ENCODE results near the gene PFN3.
A peak's percentile ranks its signal among the peaks of the same experiment; 100 is the strongest.

PFN3 gene, protein sequence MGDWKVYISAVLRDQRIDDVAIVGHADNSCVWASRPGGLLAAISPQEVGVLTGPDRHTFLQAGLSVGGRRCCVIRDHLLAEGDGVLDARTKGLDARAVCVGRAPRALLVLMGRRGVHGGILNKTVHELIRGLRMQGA

GRCh38 chr5:177399997-177400868 is at the start of gene PFN3:
TSS of gene PFN3 (minus strand) at chr5:177400661. CDS start at chr5:177400576, 85 bp downstream.
- DNase-seq, result peak; percentile 19

DNA sequence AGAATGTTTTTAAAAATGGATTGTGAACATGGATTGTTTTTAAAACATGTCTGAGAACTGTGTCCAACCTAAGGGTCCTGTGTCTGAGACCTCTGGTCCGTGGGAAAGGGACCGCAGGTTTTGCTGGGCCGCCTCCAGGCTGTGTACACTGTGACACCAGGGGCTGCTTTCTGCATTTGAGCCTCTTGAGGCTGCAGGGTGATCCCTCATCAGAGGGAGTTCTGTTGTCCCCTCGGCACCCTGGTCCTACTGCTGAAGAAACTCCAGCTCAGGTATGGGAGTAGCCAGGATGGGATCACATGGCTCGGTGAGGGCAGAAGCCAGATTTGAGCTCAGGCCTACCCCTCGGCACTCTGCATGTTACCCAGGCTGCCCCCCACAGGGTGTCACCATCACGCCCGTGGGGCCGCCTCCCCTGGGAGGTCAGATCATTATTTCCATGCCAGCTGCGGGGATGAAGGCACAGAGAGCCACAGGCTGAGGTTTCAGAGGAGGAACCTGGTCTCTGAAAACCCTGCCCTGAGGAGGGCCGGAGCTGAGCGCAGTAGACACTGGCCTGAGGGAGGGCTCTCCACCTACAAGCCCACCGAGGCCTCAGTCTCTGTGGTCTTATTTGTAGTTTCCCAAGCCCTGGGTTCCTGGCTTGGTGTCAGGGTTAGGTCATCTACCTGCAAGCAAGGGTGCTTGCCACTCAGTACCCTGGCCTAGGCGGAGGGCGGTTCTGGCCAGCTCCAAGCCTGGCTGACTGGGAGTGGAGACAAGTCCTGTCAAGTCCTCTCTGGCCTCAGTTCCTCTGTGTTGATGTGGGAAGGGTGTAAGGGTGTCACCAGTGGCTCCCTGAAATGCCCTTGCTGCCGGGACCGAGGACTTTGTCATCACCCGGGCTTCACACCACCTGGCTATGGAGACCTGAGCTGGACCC is 48.9 kb upstream of the PFN3 start:
- peak; percentile 15 for DNase-seq

- DNase-seq, result peak; percentile 7
Observed at GRCh38 chr5:177448244-177448950, 47.9 kb upstream of the PFN3 start.

DNA sequence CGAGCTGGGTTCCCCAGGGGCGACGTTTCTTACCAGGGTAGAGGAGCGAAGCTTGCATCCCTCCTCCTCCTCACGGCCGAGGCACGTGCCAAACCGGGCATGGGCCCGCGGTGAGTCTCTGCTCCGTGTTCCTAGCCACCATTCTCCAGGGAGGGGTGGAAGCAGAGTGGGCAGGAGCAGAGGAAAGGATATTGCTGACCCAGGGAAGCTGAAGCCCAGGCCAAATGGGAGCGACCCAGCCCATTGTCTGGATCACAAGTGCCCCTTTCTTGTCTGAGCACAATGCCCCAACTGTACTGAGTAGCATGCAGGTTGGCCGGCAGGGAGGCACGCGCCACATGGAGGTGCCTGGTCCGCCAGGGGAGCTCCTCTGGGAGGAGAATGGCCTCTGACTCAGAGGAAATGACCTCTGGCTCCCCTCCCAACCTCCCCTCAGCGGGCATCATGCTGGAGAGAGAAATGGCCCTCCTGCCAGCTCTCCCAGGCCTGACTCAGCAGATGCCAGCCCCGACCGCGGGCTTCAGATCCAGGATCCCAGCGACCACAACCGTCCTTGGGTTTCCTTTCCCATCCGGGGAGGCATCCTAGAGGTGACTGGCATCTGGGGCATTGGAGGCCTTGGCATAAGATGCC is 47.3 kb upstream of the PFN3 start:
- peak; percentile 50 for DNase-seq

- peak; percentile 81 for DNase-seq
Observed at GRCh38 chr5:177447066-177447610, 46.7 kb upstream of the PFN3 start.

DNA sequence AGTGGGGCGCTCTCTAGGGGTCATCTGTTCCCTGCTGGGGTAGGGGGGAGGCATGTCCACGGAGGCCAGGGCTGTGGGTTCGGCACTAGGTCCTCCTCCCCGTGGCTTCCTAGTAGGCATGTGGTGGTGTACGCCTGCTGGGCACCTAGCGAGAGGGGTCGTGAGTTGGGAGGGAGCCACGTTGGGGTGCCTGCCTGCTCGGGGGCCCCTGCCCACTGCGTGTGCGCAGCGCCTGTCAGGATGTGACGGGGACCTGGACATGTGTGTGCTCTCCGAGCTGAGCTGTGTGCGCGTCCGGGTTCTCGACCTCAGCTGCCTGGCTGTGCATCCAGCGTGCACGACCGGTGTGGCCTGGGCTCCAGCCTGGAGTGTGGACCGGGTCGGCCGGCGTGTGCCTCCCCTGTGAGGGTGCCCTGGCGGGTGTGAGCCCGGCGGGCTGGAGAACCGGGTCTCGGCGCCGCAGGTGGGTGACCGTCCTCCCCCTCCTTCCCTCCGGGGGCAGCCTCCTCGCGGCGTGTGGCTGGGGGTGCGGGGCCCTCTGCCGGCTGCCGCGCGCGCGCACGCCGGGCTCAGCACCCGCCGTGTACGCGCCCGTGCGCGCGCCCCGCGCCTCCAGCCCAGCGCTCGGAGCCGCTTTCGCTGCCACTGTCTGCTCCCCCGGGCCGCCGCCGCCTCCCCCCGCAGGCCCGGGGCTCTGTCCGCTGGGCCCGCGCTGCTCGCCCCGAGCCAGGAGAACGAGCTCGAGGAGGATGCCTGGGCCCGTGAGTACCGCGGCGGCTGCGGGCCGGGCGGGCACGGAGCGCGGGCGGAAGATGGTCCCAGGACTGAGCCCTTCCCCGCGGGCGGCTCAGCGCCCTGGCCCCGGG is 46.0 kb upstream of the PFN3 start, which contains the start of gene PRR7:
PRR7 (plus strand) TSS at position 615 of the 866 bp plus-strand sequence. CDS start 8,254 bp downstream, outside the sequence.
- DNase-seq, result peak; percentile 80

DNA sequence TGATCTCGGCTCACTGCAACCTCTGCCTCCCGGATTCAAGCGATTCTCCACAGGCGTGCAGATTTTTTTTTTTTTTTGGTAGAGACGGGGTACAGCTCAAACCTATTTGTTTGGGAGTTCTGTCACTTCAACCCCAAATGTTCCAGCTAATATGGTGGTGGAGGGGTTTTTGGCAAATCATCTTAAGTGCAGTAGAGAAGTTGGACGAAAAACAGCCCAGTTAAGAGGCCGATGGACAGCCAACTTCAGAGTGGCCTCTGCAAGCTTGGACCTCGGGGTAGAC is 45.4 kb upstream of the PFN3 start:
- no peak for DNase-seq

- DNase-seq, result peak; percentile 50
Observed at GRCh38 chr5:177445052-177445916, 44.8 kb upstream of the PFN3 start.

DNA sequence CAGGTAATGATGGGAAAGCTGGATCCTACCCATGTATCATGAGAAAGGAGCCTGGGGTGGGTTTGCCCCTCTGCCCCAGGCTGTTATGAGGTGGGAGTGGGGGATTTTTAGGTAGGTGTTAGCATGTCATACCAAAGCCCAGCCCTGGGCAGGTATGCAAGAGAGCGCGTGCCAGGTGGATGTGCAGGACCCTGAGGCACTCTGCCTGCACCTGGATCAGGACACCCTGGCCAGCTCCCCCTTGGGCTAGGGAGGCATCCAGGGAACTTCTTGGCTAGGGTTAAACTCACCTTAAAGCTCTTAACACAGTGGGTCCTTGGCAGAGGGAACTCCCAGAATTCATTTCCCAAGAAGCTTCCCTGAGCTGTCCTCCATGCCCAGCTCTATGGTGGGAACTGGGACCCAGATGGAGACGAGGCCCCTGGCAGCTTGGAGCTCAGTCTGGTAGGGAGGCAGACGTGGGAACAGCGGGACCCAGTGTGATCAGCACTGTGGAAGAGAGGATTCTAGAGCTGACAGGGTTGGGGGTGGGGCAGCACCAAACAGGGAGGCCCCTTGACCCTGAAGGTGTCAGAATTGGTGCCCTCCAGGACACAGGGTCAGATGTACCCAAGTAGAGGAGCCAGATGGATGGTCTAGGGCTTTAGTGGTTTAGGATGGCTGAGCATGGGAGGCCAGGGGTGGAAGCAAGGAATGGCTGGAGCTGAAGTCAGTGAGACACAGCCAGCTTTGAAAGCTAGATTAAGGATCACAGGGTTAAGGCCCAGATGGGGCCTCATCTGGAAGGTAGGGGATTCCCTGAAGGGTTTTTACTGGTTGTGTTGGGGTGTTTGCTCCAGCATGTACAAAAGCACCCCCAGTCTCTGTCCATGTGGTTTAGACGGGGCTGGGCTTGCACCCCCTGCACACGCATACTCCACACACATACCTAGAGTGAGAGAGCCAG is 43.9 kb upstream of the PFN3 start:
- peak; percentile 49 for DNase-seq

- no peak for DNase-seq
Observed at GRCh38 chr5:177443144-177443983, 42.9 kb upstream of the PFN3 start.

GRCh38 chr5:177442066-177442826 is 41.8 kb upstream of the PFN3 start:
- no peak for DNase-seq

DNA sequence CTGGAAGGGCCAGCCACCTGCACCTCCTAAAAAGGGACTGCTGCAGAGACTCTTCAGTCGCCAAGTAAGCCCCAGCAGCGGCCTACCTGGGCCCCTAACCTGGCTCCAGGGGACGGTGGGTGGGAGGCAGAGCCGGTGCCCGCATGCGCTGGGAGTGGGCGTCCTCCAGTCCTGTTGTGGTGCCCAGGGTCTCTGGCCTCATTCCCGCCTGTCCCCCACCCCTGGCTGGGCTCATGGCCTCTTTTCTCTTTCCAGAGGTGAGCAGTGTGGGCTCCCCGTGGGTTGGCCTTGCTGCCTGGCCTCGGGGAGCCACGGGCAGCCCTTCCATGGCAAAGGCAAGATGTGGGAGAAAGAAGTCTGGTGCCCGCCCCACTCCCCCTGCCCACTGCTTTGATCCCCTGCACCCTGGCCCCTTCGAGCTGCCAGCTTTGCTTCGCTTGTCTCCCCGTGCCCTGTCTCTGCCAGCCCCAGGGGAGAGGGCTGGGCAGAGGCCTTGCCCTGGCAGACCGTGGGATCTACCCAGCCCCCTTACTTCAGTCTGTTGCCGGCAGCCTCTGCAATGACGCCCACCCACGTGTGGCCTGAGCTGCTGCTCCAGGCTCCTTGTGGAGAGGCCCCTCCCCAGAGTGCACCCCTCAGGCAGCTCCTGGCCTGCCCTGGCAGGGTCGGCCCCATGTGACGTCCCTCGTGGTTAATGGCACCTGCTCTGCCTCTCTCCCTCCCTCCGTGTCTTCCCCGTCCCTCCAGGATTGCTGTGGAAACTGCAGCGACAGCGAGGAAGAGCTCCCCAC is 40.7 kb upstream of the PFN3 start:
- no peak for DNase-seq

DNA sequence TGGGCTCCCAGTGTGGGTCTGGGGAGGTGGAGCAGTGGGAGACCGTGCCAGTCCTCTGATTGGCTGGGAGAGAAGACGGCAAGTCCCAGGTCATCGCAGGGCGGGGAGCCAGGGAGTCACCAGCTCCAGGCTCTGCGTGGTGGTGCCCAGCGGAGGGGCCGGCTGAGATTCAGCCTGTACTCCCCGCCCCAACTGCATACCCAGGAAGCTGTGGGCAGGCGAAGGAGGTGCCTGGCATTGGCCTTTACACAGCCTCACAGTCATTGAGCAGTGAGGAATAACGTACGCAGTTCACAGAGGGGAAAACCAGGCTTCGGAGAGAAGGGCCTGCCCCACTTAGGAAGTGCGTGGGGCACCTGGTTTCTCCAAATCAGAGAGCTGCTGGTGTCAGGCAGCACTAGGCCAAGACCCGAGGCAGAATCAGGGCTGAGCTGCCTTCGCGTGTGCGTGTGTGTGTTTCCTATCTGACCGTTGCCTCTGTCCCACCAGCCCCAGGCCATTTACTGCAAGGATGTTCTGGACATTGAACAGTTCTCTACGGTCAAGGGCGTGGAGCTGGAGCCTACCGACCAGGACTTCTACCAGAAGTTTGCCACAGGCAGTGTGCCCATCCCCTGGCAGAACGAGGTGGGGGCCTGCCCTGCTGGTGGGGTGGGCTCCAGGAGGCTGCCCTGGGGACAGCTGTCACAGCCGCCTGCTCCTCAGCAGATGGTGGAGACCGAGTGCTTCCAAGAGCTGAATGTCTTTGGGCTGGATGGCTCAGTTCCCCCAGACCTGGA is 39.9 kb upstream of the PFN3 start:
- peak; percentile 68 for DNase-seq

- no peak for DNase-seq
Observed at GRCh38 chr5:177439518-177440053, 39.1 kb upstream of the PFN3 start.

GRCh38 chr5:177438468-177438867 is 38.0 kb upstream of the PFN3 start:
- DNase-seq, result no peak
